GM12878 (cell line): Measurements from ENCODE around the gene PDE8B.

Experiments
- CEBPB ChIP-seq, 2 experiments: fragments of 150-350 bp in 1 of 2; IDR thresholded peaks; 2 replicates each; pipeline ENCODE4 v1.6.1; 2012 to 2014; ENCODE audit warnings: low read depth in 2 of 2, low read length in 2 of 2, borderline replicate concordance in 1 of 2, inconsistent platforms in 1 of 2
- RAD21 ChIP-seq: IDR thresholded peaks from 2 replicates; pipeline ENCODE4 v1.6.1; 2011; ENCODE audit warnings: mild to moderate bottlenecking, low read depth, low read length, moderate library complexity; ENCODE audit not compliant: insufficient read depth
- SUZ12 ChIP-seq: fragments of 200-600 bp; sonication (generic); IDR thresholded peaks from one replicate; pipeline ENCODE4 v1.6.1; 2018; ENCODE audit warnings: antibody characterized with exemption, mild to moderate bottlenecking; ENCODE audit not compliant: unreplicated experiment
- ZBTB11 ChIP-seq: fragments of 450-650 bp; formaldehyde crosslinking; IDR thresholded peaks from 2 replicates; pipeline ENCODE4 v1.5.0; 2022; ENCODE audit warnings: mild to moderate bottlenecking, missing genetic modification characterization

- TF ChIP-seq CEBPB (IDR thresholded peaks at IDR 0.05; ENCODE audit: borderline replicate concordance in 1 of 2, low read depth in 2 of 2, low read length in 2 of 2) (no peak), RAD21 (no peak), SUZ12 (no peak), ZBTB11 (CRISPR knock-in tag) (no peak)
Measured at GRCh38 chr5:77218263-77218662, 7.8 kb downstream of the PDE8B start.
